CD4-positive, alpha-beta T cell treated with Interleukin-10 for 1 hour (primary cell): ENCODE data around the gene THBS3.
"Not testable (repeated sequence)": the region's sequence is repeated elsewhere in the genome, so short reads cannot be mapped to it uniquely, and the experiment has no call there.

Source experiments
- DNase-seq: peaks from one replicate; pipeline ENCODE4 v3.0.0-alpha.2; 2020

THBS3 gene

GRCh38 chr1:155172732-155173477 is 34.8 kb downstream of the THBS3 start, which contains the start of gene KRTCAP2:
Gene KRTCAP2, minus strand, starts transcription at chr1:155173304. Its CDS starts 80 bp downstream, at chr1:155173224.
- peak; percentile 96 for DNase-seq

- DNase-seq: no peak
These were observed 35.6 kb downstream of the THBS3 start for GRCh38 chr1:155171836-155172731.

GRCh38 chr1:155170806-155171205 is 36.9 kb downstream of the THBS3 start:
- DNase-seq: no peak

- no peak for DNase-seq
These were observed 37.5 kb downstream of the THBS3 start for GRCh38 chr1:155170101-155170785.

GRCh38 chr1:155169541-155169940 is 38.2 kb downstream of the THBS3 start:
- DNase-seq: no peak

- DNase-seq: no peak
These were observed 39.1 kb downstream of the THBS3 start for GRCh38 chr1:155168456-155169210.

- DNase-seq: not testable (repeated sequence)
These were observed 39.6 kb downstream of the THBS3 start for GRCh38 chr1:155168105-155168445.

GRCh38 chr1:155167166-155168104 is 40.3 kb downstream of the THBS3 start:
- DNase-seq: peak; percentile 88

GRCh38 chr1:155166471-155167165 is 41.1 kb downstream of the THBS3 start:
- no peak for DNase-seq

- no peak for DNase-seq
These were observed 41.6 kb downstream of the THBS3 start for GRCh38 chr1:155166051-155166470.

GRCh38 chr1:155164625-155165024 is 43.1 kb downstream of the THBS3 start:
- DNase-seq: not testable (repeated sequence)

GRCh38 chr1:155163785-155164184 is 43.9 kb downstream of the THBS3 start:
- not testable (repeated sequence) for DNase-seq

- DNase-seq: not testable (repeated sequence)
These were observed 45.1 kb downstream of the THBS3 start for GRCh38 chr1:155162631-155163030.

GRCh38 chr1:155160128-155160527 is 47.6 kb downstream of the THBS3 start:
- DNase-seq: no peak

- no peak for DNase-seq
These were observed 48.7 kb downstream of the THBS3 start for GRCh38 chr1:155158991-155159390.

- not testable (repeated sequence) for DNase-seq
These were observed 51.6 kb downstream of the THBS3 start for GRCh38 chr1:155155996-155156643.
